Fibroblast of lung (primary cell): ENCODE data around the gene RGS17. TPM values are rescaled to one million over a fixed set of nuclear protein-coding genes. Genes with fewer than 3 reads are reported as not detected.

Experiments used
- DNase-seq, 2 donors: peaks; one replicate each; pipeline versions ENCODE4 v3.0.0 to v3.0.0-alpha.2; 2010; ENCODE audit warnings: low read depth in 2 of 2
- H2AFZ ChIP-seq: 2 replicates; pipeline ENCODE4 v1.5.1; 2012; ENCODE audit warnings: low read length, control low read depth, inconsistent platforms
- H3K27ac ChIP-seq: 2 replicates; pipeline ENCODE4 v1.5.1; 2011; ENCODE audit warnings: low read length, control low read depth; ENCODE audit not compliant: insufficient read depth
- H3K27me3 ChIP-seq: 2 replicates; pipeline ENCODE4 v1.5.1; 2011; ENCODE audit warnings: mild to moderate bottlenecking, low read length; ENCODE audit not compliant: control insufficient read depth, insufficient read depth
- H3K36me3 ChIP-seq: 2 replicates; pipeline ENCODE4 v1.5.1; 2011; ENCODE audit warnings: low read length; ENCODE audit not compliant: control insufficient read depth, insufficient read depth
- H3K4me1 ChIP-seq: 2 replicates; pipeline ENCODE4 v1.5.1; 2011; ENCODE audit warnings: low read length; ENCODE audit not compliant: control insufficient read depth, insufficient read depth; ENCODE audit errors: extremely low read depth
- H3K4me2 ChIP-seq: 2 replicates; pipeline ENCODE4 v1.5.1; 2011; ENCODE audit warnings: low read length, control low read depth; ENCODE audit not compliant: insufficient read depth; ENCODE audit errors: extremely low read depth
- H3K4me3 ChIP-seq, 4 experiments: fragments of 200-600 bp in 1 of 4; sonication (generic) in 1 of 4; replicated peaks in 1 of 4; 2 replicates each; pipeline ENCODE4 v1.5.1; 2011 to 2016; ENCODE audit warnings: low read length in 4 of 4, low read depth in 3 of 4, mild to moderate bottlenecking in 3 of 4, control low read depth in 2 of 4, inconsistent platforms in 1 of 4, mixed read lengths in 1 of 4; ENCODE audit not compliant: insufficient read depth in 1 of 4; ENCODE audit errors: control extremely low read depth in 1 of 4
- H3K79me2 ChIP-seq: 2 replicates; pipeline ENCODE4 v1.5.1; 2012; ENCODE audit warnings: mild to moderate bottlenecking, low read length, inconsistent platforms; ENCODE audit not compliant: control insufficient read depth, insufficient read depth
- H3K9ac ChIP-seq: 2 replicates; pipeline ENCODE4 v1.5.1; 2011; ENCODE audit warnings: mild to moderate bottlenecking, low read length, control low read depth; ENCODE audit not compliant: insufficient read depth
- H3K9me3 ChIP-seq: 2 replicates; pipeline ENCODE4 v1.5.1; 2012; ENCODE audit warnings: low read depth, low read length; ENCODE audit not compliant: control insufficient read depth, insufficient read depth
- H4K20me1 ChIP-seq: 2 replicates; pipeline ENCODE4 v1.5.1; 2011; ENCODE audit warnings: low read length; ENCODE audit not compliant: control insufficient read depth, insufficient read depth; ENCODE audit errors: extremely low read depth
- EZH2 ChIP-seq: IDR thresholded peaks from 2 replicates; pipeline ENCODE4 v1.5.1; 2012; ENCODE audit warnings: low read length, control low read depth, mild to moderate bottlenecking; ENCODE audit errors: missing control alignments
- polyA plus RNA-seq, 2 donors: library from polyadenylated mRNA; depleted of rRNA in 1 of 2; stranded (reverse) in 1 of 2; unstranded in 1 of 2; fragments of >200 nt; gene quantifications; 2 replicates each; pipeline ENCODE4 v1.2.1, GENCODE V29; 2011 to 2012; ENCODE audit warnings: missing spikeins in 1 of 2
- total RNA-seq: library from RNA; depleted of rRNA; stranded (reverse); fragments of >200 nt; gene quantifications from 2 replicates; pipeline ENCODE4 v1.2.1, GENCODE V29; 2014
- TF ChIP-seq, protein P1 (sequence below), 2 donors: IDR thresholded peaks in 1 of 2; conservative IDR thresholded peaks in 1 of 2; 1 replicate in 1 of 2; 2 replicates in 1 of 2; pipeline ENCODE4 v1.5.1; 2011 to 2012; ENCODE audit warnings: low read length in 2 of 2, control low read depth in 1 of 2, inconsistent platforms in 1 of 2, low read depth in 1 of 2, mild to moderate bottlenecking in 1 of 2

Gene RGS17
- total and polyA plus RNA-seq, 2 donors (not counting 1 experiment from before 2014, with no cell fraction given) = 2.1 to 10.2 TPM

DNA sequence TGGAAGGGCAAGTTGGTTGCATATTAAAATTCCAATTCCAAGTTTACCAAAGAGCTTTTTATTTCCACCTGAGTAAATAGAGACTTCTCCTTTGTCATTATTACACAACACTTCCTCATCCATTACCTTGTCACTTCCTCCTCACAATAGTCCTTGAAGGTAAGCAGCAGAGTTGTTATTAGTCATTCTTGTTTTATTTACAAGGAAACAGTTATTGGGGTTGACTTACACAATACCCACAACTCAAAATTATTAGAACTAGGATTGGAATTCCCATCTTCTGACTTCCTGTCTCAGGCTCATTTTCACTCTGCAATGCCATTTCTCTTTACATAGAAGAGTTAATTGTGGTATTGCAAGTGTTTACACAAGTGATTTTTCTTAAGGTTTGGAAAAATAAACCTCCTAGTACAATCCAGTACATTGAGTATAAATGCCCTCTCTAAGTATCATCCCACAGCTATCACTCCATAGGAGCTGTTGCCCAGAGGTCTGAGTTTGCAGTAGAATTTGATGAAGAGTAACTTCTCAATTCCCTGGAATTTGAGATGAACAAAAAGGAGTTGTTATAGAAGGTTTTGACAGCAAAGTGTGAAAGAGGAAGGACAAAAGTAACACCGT lies 99.6 kb downstream of the RGS17 start:
- no peaks in the 10 kb centered on the region for H3K27me3 ChIP-seq
- no peaks in the 10 kb centered on the region for H4K20me1 ChIP-seq
- DNase-seq = peak; percentile 30 to 43
- H3K4me2 ChIP-seq = no peak overlapping the region
- no peak overlapping the region for H3K9ac ChIP-seq
- peak overlapping the region; percentile 6 for H3K27ac ChIP-seq
- no peaks in the 10 kb centered on the region for H3K36me3 ChIP-seq
- H3K4me1 ChIP-seq = peaks cover 4% of the 10 kb centered on the region
- H3K79me2 ChIP-seq = no peaks in the 10 kb centered on the region
- no peak for TF ChIP-seq EZH2
- TF ChIP-seq, protein P1, sequence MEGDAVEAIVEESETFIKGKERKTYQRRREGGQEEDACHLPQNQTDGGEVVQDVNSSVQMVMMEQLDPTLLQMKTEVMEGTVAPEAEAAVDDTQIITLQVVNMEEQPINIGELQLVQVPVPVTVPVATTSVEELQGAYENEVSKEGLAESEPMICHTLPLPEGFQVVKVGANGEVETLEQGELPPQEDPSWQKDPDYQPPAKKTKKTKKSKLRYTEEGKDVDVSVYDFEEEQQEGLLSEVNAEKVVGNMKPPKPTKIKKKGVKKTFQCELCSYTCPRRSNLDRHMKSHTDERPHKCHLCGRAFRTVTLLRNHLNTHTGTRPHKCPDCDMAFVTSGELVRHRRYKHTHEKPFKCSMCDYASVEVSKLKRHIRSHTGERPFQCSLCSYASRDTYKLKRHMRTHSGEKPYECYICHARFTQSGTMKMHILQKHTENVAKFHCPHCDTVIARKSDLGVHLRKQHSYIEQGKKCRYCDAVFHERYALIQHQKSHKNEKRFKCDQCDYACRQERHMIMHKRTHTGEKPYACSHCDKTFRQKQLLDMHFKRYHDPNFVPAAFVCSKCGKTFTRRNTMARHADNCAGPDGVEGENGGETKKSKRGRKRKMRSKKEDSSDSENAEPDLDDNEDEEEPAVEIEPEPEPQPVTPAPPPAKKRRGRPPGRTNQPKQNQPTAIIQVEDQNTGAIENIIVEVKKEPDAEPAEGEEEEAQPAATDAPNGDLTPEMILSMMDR (conservative IDR thresholded peaks at IDR 0.05 in 1 of 2, IDR thresholded peaks at IDR 0.05 in 1 of 2; ENCODE audit: low read depth in 1 of 2, low read length in 2 of 2) = no peak
- H2AFZ ChIP-seq = no peak overlapping the region
- H3K4me3 ChIP-seq = no peak overlapping the region
- H3K9me3 ChIP-seq = no peaks in the 10 kb centered on the region

DNA sequence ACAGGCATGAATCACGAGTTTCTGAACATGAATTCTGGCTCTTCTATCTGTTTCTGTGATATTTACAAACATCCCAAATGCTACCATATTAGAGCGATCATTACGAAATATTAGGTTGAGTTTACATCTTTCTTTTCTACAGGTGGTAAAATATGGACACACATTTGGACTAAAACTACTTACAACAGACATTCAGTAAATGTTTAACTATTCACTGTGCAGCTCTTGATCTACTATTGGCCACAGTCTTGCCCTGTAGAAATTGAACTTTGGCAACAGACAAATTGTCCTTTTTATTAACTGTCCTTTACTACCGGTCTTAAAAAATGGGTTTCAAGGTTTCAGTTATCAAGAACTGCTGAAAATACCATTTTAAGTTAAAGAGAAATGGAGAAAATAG lies 102.1 kb downstream of the RGS17 start:
- Histone ChIP-seq H4K20me1 (no peaks in the 10 kb centered on the region), H3K79me2 (no peaks in the 10 kb centered on the region), H3K4me2 (no peak overlapping the region), H3K9ac (no peak overlapping the region), H2AFZ (no peak overlapping the region), H3K36me3 (no peaks in the 10 kb centered on the region), H3K4me1 (peaks cover 4% of the 10 kb centered on the region), H3K27ac (no peak overlapping the region), H3K9me3 (no peaks in the 10 kb centered on the region), H3K4me3 (no peak overlapping the region), H3K27me3 (no peaks in the 10 kb centered on the region)
- no peak for TF ChIP-seq EZH2
- TF ChIP-seq, protein P1 (conservative IDR thresholded peaks at IDR 0.05 in 1 of 2, IDR thresholded peaks at IDR 0.05 in 1 of 2; ENCODE audit: low read depth in 1 of 2, low read length in 2 of 2) = no peak
- no peak for DNase-seq

DNA sequence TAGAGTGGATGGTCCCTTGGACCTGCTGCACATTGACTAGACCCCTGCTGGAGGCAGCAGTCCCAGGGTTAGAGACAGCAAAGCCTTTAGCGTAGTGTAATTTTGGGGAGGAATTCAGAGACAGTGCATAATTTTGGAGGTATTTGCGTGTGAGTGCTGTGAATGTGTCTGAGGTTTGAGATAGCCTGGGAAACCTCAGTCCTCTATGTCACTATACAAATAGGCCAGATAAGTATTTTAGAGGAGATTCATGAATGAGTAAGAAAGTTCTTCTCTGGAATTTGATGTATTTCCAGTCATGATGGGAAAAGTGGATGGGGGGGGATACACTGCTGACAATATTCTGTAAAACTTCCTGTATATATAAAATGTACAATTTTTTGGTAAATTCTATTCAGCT lies 102.8 kb downstream of the RGS17 start:
- no peaks in the 10 kb centered on the region for H4K20me1 ChIP-seq
- no peak overlapping the region for H3K4me3 ChIP-seq
- H2AFZ ChIP-seq = no peak overlapping the region
- TF ChIP-seq, protein P1 (conservative IDR thresholded peaks at IDR 0.05 in 1 of 2, IDR thresholded peaks at IDR 0.05 in 1 of 2; ENCODE audit: low read depth in 1 of 2, low read length in 2 of 2) = no peak
- TF ChIP-seq EZH2 = no peak
- no peaks in the 10 kb centered on the region for H3K27me3 ChIP-seq
- peak in 1 of 2 donors; percentile 23 for DNase-seq
- H3K9ac ChIP-seq = no peak overlapping the region
- no peaks in the 10 kb centered on the region for H3K79me2 ChIP-seq
- H3K4me2 ChIP-seq = no peak overlapping the region
- H3K27ac ChIP-seq = no peak overlapping the region
- H3K36me3 ChIP-seq = no peaks in the 10 kb centered on the region
- H3K4me1 ChIP-seq = peaks cover 4% of the 10 kb centered on the region
- H3K9me3 ChIP-seq = no peaks in the 10 kb centered on the region
